HG03571 (cell line): Measurements from ENCODE around the gene LTBP1.

Experiments used
- ATAC-seq: cut with Tn5 transposase; IDR thresholded peaks from one replicate; pipeline ENCODE4 v1.9.1; 2021; ENCODE audit not compliant: unreplicated experiment

Gene LTBP1

GRCh38 chr2:33108483-33109443 lies 162.0 kb downstream of the LTBP1 start:
- no peak for ATAC-seq

- ATAC-seq = no peak
Measured at GRCh38 chr2:33110461-33110860, 163.7 kb downstream of the LTBP1 start.

- ATAC-seq = no peak
Measured at GRCh38 chr2:33111002-33111446, 164.3 kb downstream of the LTBP1 start.

GRCh38 chr2:33115196-33115595 lies 168.4 kb downstream of the LTBP1 start:
- ATAC-seq = no peak

GRCh38 chr2:33115728-33116127 lies 169.0 kb downstream of the LTBP1 start:
- no peak for ATAC-seq

GRCh38 chr2:33116799-33117198 lies 170.0 kb downstream of the LTBP1 start:
- ATAC-seq = no peak

- ATAC-seq = no peak
Measured at GRCh38 chr2:33118651-33119050, 171.9 kb downstream of the LTBP1 start.

- ATAC-seq = no peak
Measured at GRCh38 chr2:33121416-33121815, 174.7 kb downstream of the LTBP1 start.

GRCh38 chr2:33121925-33122324 lies 175.2 kb downstream of the LTBP1 start:
- ATAC-seq = no peak

- no peak for ATAC-seq
Measured at GRCh38 chr2:33122726-33123125, 176.0 kb downstream of the LTBP1 start.

- ATAC-seq = no peak
Measured at GRCh38 chr2:33123216-33123615, 176.5 kb downstream of the LTBP1 start.

- ATAC-seq = no peak
Measured at GRCh38 chr2:33126552-33126951, 179.8 kb downstream of the LTBP1 start.

GRCh38 chr2:33126958-33127357 lies 180.2 kb downstream of the LTBP1 start:
- ATAC-seq = no peak

- no peak for ATAC-seq
Measured at GRCh38 chr2:33129263-33130053, 182.7 kb downstream of the LTBP1 start.

GRCh38 chr2:33130054-33130447 lies 183.3 kb downstream of the LTBP1 start:
- ATAC-seq = no peak

GRCh38 chr2:33130544-33130943 lies 183.8 kb downstream of the LTBP1 start:
- ATAC-seq = no peak

GRCh38 chr2:33131111-33131510 lies 184.4 kb downstream of the LTBP1 start:
- no peak for ATAC-seq

GRCh38 chr2:33131749-33132148 lies 185.0 kb downstream of the LTBP1 start:
- ATAC-seq = no peak

GRCh38 chr2:33133454-33133952 lies 186.8 kb downstream of the LTBP1 start:
- no peak for ATAC-seq

- ATAC-seq = no peak
Measured at GRCh38 chr2:33134086-33134771, 187.5 kb downstream of the LTBP1 start.
